Lower leg skin (tissue), 3 donors: ENCODE data around the gene MBD3L5.

Experiments
- CTCF ChIP-seq, 3 donors: fragments of 450-650 bp; IDR thresholded peaks; one replicate each; pipeline ENCODE4 v1.5.1; 2016; ENCODE audit warnings: antibody characterized with exemption in 3 of 3, mild to moderate bottlenecking in 3 of 3, moderate library complexity in 2 of 3
- POLR2A ChIP-seq, 2 donors: fragments of 450-650 bp; IDR thresholded peaks; one replicate each; pipeline ENCODE4 v1.6.1; 2016 to 2017; ENCODE audit warnings: antibody characterized with exemption in 2 of 2, mild to moderate bottlenecking in 1 of 2, moderate library complexity in 1 of 2

GRCh38 chr19:7010722-7011593 lies 19.4 kb upstream of the MBD3L5 start:
- TF ChIP-seq CTCF (IDR thresholded peaks at IDR 0.05) (no peak), POLR2A (IDR thresholded peaks at IDR 0.05) (no peak)
